Esophagus muscularis mucosa (tissue), 4 donors: ENCODE measurements around the gene SFT2D1.

Experiments
- CTCF ChIP-seq, 3 experiments: fragments of 200-600 bp in 2 of 3; fragments of 450-650 bp in 1 of 3; sonication (generic) in 2 of 3; IDR thresholded peaks; one replicate each; pipeline ENCODE4 v1.5.1; 2017 to 2019; ENCODE audit warnings: antibody characterized with exemption in 3 of 3, mild to moderate bottlenecking in 2 of 3, moderate library complexity in 1 of 3
- EP300 ChIP-seq: sonication (generic); formaldehyde crosslinking; IDR thresholded peaks from one replicate; pipeline ENCODE4 v1.6.1; 2017; ENCODE audit warnings: antibody characterized with exemption
- POLR2A ChIP-seq: fragments of 450-650 bp; IDR thresholded peaks from one replicate; pipeline ENCODE4 v1.6.1; 2017; ENCODE audit warnings: antibody characterized with exemption, moderate library complexity, mild to moderate bottlenecking, low read depth
- POLR2AphosphoS5 ChIP-seq, 2 donors: sonication (generic); formaldehyde crosslinking; IDR thresholded peaks; one replicate each; pipeline ENCODE4 v1.6.1; 2017; ENCODE audit warnings: antibody characterized with exemption in 2 of 2

GRCh38 chr6:166379800-166380199, 37.5 kb upstream of the SFT2D1 start:
- TF ChIP-seq CTCF (IDR thresholded peaks at IDR 0.05) (no peak), POLR2A (no peak), EP300 (no peak), POLR2AphosphoS5 (IDR thresholded peaks at IDR 0.05) (no peak)
